Tibial nerve (tissue), 3 donors: Measurements from ENCODE around the gene CEP97.

Experiments
- POLR2A ChIP-seq, 2 donors: fragments of 450-650 bp; IDR thresholded peaks; one replicate each; pipeline ENCODE4 v1.6.1; 2017; ENCODE audit warnings: antibody characterized with exemption in 2 of 2, mild to moderate bottlenecking in 2 of 2, moderate library complexity in 2 of 2
- TF ChIP-seq, protein P1 (sequence below), 5 experiments: fragments of 200-600 bp in 3 of 5; fragments of 450-650 bp in 2 of 5; sonication (generic) in 3 of 5; IDR thresholded peaks; one replicate each; pipeline ENCODE4 v1.5.1; 2016 to 2019; ENCODE audit warnings: antibody characterized with exemption in 5 of 5, mild to moderate bottlenecking in 3 of 5, moderate library complexity in 2 of 5

DNA sequence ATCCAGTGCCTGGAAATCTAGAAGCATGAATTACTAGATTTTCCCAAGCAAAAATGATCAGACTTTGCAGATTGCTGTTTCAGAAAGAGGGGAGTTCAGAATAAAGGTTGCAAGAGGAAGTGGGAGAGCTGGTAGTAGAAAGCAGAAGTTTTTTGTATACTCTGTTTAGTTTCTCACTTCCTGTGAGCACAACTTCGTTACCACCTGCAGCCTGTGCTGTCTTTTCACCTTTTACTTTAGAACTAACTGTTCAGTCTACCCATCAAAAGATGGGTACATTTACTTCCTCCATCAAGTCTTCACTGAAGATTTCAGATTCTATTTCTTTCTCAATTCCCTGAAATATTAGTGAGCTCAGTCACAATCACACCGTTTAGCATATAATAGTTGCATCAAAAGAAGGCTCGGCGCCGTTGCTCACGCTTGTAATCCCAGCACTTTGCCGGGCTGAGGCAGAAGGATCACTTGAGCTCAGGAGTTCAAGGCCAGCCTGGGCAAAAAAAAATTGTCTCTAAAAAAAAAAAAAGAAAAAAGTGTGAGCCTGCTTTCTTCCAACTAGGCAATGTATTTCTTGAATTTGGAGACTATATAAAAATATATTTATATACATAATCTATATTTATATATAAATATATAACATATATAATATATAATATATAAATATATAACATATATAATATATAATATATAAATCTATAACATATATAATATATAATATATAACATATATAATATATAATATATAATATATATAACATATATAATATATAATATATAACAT, 1.8 kb upstream of the CEP97 start:
- TF ChIP-seq, protein P1, sequence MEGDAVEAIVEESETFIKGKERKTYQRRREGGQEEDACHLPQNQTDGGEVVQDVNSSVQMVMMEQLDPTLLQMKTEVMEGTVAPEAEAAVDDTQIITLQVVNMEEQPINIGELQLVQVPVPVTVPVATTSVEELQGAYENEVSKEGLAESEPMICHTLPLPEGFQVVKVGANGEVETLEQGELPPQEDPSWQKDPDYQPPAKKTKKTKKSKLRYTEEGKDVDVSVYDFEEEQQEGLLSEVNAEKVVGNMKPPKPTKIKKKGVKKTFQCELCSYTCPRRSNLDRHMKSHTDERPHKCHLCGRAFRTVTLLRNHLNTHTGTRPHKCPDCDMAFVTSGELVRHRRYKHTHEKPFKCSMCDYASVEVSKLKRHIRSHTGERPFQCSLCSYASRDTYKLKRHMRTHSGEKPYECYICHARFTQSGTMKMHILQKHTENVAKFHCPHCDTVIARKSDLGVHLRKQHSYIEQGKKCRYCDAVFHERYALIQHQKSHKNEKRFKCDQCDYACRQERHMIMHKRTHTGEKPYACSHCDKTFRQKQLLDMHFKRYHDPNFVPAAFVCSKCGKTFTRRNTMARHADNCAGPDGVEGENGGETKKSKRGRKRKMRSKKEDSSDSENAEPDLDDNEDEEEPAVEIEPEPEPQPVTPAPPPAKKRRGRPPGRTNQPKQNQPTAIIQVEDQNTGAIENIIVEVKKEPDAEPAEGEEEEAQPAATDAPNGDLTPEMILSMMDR (IDR thresholded peaks at IDR 0.05): no peak
- no peak for TF ChIP-seq POLR2A (IDR thresholded peaks at IDR 0.05)
